GM12878 (cell line): ENCODE results near the gene MYO9B. TPM values are rescaled to one million over a fixed set of nuclear protein-coding genes. Genes with fewer than 3 reads are reported as not detected.

ENCODE experiments used
- ATAC-seq: fragments of 200-7000 bp; cut with Tn5 transposase; 3 replicates; pipeline ENCODE4 v1.9.1; 2020; ENCODE audit warnings: mild to moderate bottlenecking, moderate library complexity
- BruUV-seq: library from RNA; stranded (reverse); fragments of 400-500 nt; replicated peaks from 2 replicates; lab custom pipeline; 2021; lab: Mats Ljungman, UMichigan
- CTCF ChIA-PET: fragments of 300-600 bp; sonication (Branson Sonifier 250); formaldehyde crosslinking; extraction: SDS; loops from one replicate; lab custom pipeline; 2021; ENCODE audit warnings: inconsistent platforms; lab: Yijun Ruan, JAX
- POLR2A ChIA-PET: fragments of 350-600 bp; formaldehyde crosslinking; extraction: SDS; loops from one replicate; lab custom pipeline; 2021; ENCODE audit warnings: inconsistent platforms; lab: Charles Lee
- RAD21 ChIA-PET: fragments of 300-600 bp; sonication (Branson Sonifier 250); formaldehyde crosslinking; loops from one replicate; lab custom pipeline; 2023; ENCODE audit warnings: antibody characterized with exemption; ENCODE audit not compliant: unreplicated experiment; lab: Charles Lee
- SMC1A ChIA-PET: fragments of 300-600 bp; sonication (Branson Sonifier 250); formaldehyde crosslinking; loops from one replicate; lab custom pipeline; 2023; ENCODE audit not compliant: unreplicated experiment, uncharacterized antibody; lab: Charles Lee
- DNase-seq: peaks from one replicate; pipeline ENCODE4 v3.0.0-alpha.2; 2011; ENCODE audit warnings: low read depth, low spot score
- FAIRE-seq: peaks from 3 replicates; lab custom pipeline; 2011; peaks lifted over from hg19 to GRCh38; lab: Jason Lieb, UNC
- H2AFZ ChIP-seq: 2 replicates; pipeline ENCODE4 v1.6.0; 2011; ENCODE audit warnings: low read depth, low read length, control low read depth; ENCODE audit not compliant: control insufficient read depth
- H3K27ac ChIP-seq: 2 replicates; pipeline ENCODE4 v1.5.1; 2011; ENCODE audit warnings: control low read depth; ENCODE audit not compliant: control insufficient read depth, insufficient read depth
- H3K27me3 ChIP-seq, 2 experiments: replicated peaks in 1 of 2; 2 replicates each; pipeline versions ENCODE4 v1.6.0 to v1.6.1; 2011; ENCODE audit warnings: low read length in 1 of 2; ENCODE audit not compliant: control insufficient read depth in 2 of 2, insufficient read depth in 2 of 2
- H3K36me3 ChIP-seq, 2 experiments: 2 replicates each; pipeline ENCODE4 v1.5.1; 2011; ENCODE audit warnings: low read length in 1 of 2; ENCODE audit not compliant: control insufficient read depth in 2 of 2, insufficient read depth in 2 of 2
- H3K4me1 ChIP-seq: 2 replicates; pipeline ENCODE4 v1.6.1; 2011; ENCODE audit warnings: mild to moderate bottlenecking, low read length, moderate library complexity, mixed read lengths; ENCODE audit not compliant: control insufficient read depth, insufficient read depth
- H3K4me2 ChIP-seq: 2 replicates; pipeline ENCODE4 v1.6.0; 2011; ENCODE audit warnings: control low read depth; ENCODE audit not compliant: control insufficient read depth, insufficient read depth
- H3K4me3 ChIP-seq: fragments of 200-600 bp; sonication (generic); 2 replicates; pipeline ENCODE4 v1.5.1; 2016
- H3K79me2 ChIP-seq: 2 replicates; pipeline ENCODE4 v1.6.0; 2011; ENCODE audit warnings: low read length; ENCODE audit not compliant: control insufficient read depth, insufficient read depth
- H3K9ac ChIP-seq: 2 replicates; pipeline ENCODE4 v1.8.0; 2011; ENCODE audit warnings: low read length, control low read depth, mixed read lengths; ENCODE audit not compliant: control insufficient read depth, insufficient read depth
- H3K9me3 ChIP-seq: replicated peaks from 3 replicates; pipeline ENCODE4 v1.5.1; 2011; ENCODE audit warnings: mild to moderate bottlenecking, low read length; ENCODE audit not compliant: control insufficient read depth, insufficient read depth
- H4K20me1 ChIP-seq: 2 replicates; pipeline ENCODE4 v1.6.0; 2011; ENCODE audit not compliant: control insufficient read depth, insufficient read depth
- CHD2 ChIP-seq: IDR thresholded peaks from 2 replicates; pipeline ENCODE4 v1.6.1; 2011; ENCODE audit warnings: low read depth, low read length, improper control_type of control experiment, borderline replicate concordance
- MEF2B ChIP-seq: fragments of 450-650 bp; IDR thresholded peaks from 2 replicates; pipeline ENCODE4 v1.6.1; 2018; ENCODE audit warnings: mild to moderate bottlenecking, moderate library complexity; ENCODE audit not compliant: partially characterized antibody, poor library complexity, severe bottlenecking
- SPI1 ChIP-seq: IDR thresholded peaks from 2 replicates; pipeline ENCODE4 v1.6.1; 2011; ENCODE audit warnings: low read depth, mild to moderate bottlenecking, low read length, moderate library complexity, borderline replicate concordance; ENCODE audit not compliant: insufficient read depth
- TARDBP ChIP-seq: IDR thresholded peaks from 2 replicates; pipeline ENCODE4 v1.6.1; 2016; ENCODE audit warnings: borderline replicate concordance
- ZBTB4 ChIP-seq: fragments of 450-650 bp; formaldehyde crosslinking; IDR thresholded peaks from 2 replicates; pipeline ENCODE4 v1.4.0; 2022; ENCODE audit warnings: mild to moderate bottlenecking, moderate library complexity
- WGBS: methylation state at CpG from one replicate; pipeline ENCODE4 v1.1.6; 2016; ENCODE audit warnings: low lambda C conversion rate; ENCODE audit not compliant: insufficient replicate concordance, insufficient coverage; ENCODE audit errors: missing lambda C conversion rate; 5-methylcytosine and 5-hydroxymethylcytosine counted together
- in situ Hi-C: fragments of 300-500 bp; cut with MboI; formaldehyde crosslinking; loops from 9 replicates; pipeline ENCODE4 v1.14.3; 2018; ENCODE audit warnings: mixed read lengths
- intact Hi-C: fragments of 100-400 bp; cut with micrococcal nuclease; formaldehyde crosslinking; loops from one replicate; pipeline ENCODE4 v1.14.2; 2022; ENCODE audit not compliant: unreplicated experiment
- polyA plus RNA-seq, 11 experiments: library from polyadenylated mRNA; depleted of rRNA in 4 of 11; unstranded in 6 of 11; stranded (reverse) in 5 of 11; fragments of >200 nt; fragmentation: Nextera tagmentation in 4 of 11; fragmentation: Illumina TruSeq in 1 of 11; extraction: Ambion mirVana in 4 of 11; extraction: Trizol in 1 of 11; gene quantifications; 1 replicate in 1 of 11; 2 replicates in 10 of 11; pipeline versions ENCODE4 v1.2.1 to v1.2.3, GENCODE V29; 2011 to 2016; ENCODE audit warnings: inconsistent platforms in 2 of 11, missing spikeins in 2 of 11, low read depth in 1 of 11
- total RNA-seq, 4 experiments: library from RNA; depleted of rRNA in 3 of 4; stranded (reverse); fragments of >200 nt in 3 of 4; fragmentation: Illumina TruSeq in 1 of 4; extraction: Trizol in 1 of 4; gene quantifications; 2 replicates each; pipeline versions ENCODE4 v1.2.1 to v1.2.3, GENCODE V29; 2013 to 2021

The MYO9B gene
- total and polyA plus RNA-seq, 10 of the 15 experiments (the other 5 are each of a cell fraction or from before 2014, with no cell fraction given) = 5.4 to 165 (median 45.8) TPM

DNA sequence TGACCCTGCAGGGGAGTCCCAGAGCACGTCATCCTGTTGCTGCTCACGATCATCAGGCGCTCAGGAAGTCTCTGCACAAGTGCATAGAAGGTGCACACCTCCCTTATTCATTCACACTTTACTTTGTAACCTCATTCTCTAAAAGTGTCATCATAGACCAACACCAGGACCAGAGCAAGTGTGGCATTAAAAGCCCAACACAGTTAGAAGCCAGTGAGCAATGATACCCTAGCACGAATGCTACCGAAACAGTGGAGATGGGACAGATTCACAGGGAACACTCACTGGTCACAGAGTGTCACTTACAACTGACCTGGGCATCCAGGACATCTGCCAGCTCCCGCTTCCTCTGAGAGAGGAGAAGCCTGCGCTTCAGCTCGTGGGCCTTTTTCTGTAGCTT lies 17.3 kb upstream of the MYO9B start:
- SMC1A ChIA-PET = no interaction called here
- no peaks in the 10 kb centered on the region for H3K9me3 ChIP-seq
- no peak overlapping the region for H2AFZ ChIP-seq
- no peak for ATAC-seq
- H3K4me1 ChIP-seq = peaks cover 2% of the 10 kb centered on the region; the same call in 1 of the 2 replicates
- RAD21 ChIA-PET = no interaction called here
- in situ Hi-C loops = no loop called here
- no peak overlapping the region for H3K9ac ChIP-seq
- TF ChIP-seq CHD2 (no peak), TARDBP (no peak), MEF2B (no peak), SPI1 (no peak), ZBTB4 (CRISPR knock-in tag) (no peak)
- TF ChIP-seq, all 136 proteins: peak for 0
- Histone ChIP-seq H3K4me2 (no peak overlapping the region), H3K36me3 (peaks cover 15 to 28% of the 10 kb centered on the region in 2 experiments), H3K27ac (no peak overlapping the region), H3K4me3 (no peak overlapping the region), H3K27me3 (no peaks in the 10 kb centered on the region), H4K20me1 (no peaks in the 10 kb centered on the region), H3K79me2 (no peaks in the 10 kb centered on the region; the same call in 1 of the 2 replicates)
- ChIA-PET POLR2A (interaction anchor here (0.6 kb wide), 1 partner anchor 172 kb away, joined by 3 read pairs; no protein-coding TSS in a partner anchor), CTCF (no interaction called here)
- FAIRE-seq (no peak), DNase-seq (no peak)
- no TSS peak for BruUV-seq
- WGBS = 93% methylated on average over 8 of the region's 8 CpGs
- intact Hi-C loops = no loop called here
